NCI-H2107 treated with DMSO at 0.1 percent for 48 hours (cell line): Measurements from ENCODE around the gene MT1F.

Experiments
- DNase-seq: peaks from one replicate; lab custom pipeline; 2025; ENCODE audit not compliant: unreplicated experiment; lab: John Stamatoyannopoulos, UW

MT1F gene

DNA sequence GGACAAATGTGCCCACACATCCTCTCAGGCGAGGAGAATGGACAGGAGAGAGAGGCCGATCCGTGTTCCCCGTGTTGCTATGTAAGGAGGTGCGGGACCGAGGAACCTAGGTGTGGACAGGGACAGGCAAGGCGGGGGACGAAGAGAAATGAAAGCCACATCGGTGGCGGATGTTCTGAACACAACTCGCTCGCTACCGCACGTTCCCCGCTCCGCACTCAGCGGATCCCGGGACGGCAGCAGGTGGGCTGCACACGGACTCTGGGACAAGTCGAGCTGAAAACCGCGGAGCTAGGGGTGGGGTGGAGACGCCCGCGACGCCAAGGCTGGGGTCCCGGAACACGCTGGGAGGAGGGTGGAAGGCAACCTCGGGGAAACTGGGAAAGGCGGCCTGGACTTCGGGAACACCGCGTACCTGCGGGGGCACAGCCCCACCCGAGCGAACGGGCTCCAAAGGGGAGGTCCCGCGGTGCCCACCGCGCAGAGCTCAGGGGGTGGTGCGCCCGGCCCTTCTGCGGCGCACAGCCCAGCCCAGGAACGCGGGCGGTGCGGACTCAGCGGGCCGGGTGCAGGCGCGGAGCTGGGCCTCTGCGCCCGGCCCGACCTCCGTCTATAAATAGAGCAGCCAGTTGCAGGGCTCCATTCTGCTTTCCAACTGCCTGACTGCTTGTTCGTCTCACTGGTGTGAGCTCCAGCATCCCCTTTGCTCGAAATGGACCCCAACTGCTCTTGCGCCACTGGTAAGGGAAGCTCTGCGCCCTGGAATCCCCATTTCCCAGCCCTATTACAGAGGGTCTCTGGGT lies 32.4 kb upstream of the MT1F start, which contains the start of gene MT1E:
Gene MT1E (plus strand): TSS at position 642 of the 803 bp plus-strand sequence. CDS start 71 bp downstream, at position 713.
- DNase-seq = no peak

GRCh38 chr16:56625943-56626654 lies 31.7 kb upstream of the MT1F start:
- no peak for DNase-seq

- no peak for DNase-seq
These were observed 31.1 kb upstream of the MT1F start for GRCh38 chr16:56626685-56627084.

GRCh38 chr16:56628486-56629350 lies 29.0 kb upstream of the MT1F start:
- no peak for DNase-seq

DNA sequence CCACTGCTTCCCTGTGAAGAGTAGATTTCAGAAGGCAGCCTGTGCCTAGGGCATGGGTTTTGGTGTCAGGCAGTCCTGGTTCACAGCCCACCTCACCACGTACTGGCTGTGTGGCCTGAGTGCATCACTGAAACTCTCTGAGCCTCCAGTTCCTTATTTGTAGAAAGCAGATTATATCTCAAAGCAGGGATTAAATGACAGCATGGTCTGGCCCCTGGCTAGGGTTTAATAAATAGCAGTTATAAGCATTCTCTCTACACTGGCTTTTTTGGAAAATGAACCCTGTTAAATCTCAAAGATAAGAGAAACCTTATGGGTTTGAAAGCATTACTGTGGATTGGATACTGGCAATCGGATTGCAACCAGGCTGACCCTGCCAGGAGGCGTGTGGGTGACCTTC lies 28.2 kb upstream of the MT1F start:
- no peak for DNase-seq

DNA sequence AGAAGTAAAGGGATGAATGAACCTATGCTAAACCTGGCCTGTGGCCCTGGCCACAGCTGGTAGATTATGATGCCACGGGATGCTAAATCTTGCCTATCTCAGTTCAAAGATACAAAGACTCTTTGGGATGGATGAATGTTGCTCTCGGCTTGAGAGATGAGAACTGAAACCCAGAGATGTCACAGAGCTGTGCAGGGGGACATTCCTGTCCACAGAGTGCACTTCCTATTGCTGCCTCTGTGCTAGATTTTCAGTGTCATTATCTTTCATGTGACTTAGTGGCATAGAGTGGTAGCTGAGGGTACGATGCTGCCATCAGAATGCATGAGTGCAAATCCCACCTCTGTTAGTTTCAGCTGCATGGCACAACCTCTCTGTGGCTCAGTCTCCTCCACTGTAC lies 27.6 kb upstream of the MT1F start:
- DNase-seq = no peak

- no peak for DNase-seq
These were observed 26.6 kb upstream of the MT1F start for GRCh38 chr16:56631197-56631596.

GRCh38 chr16:56631832-56632155 lies 26.0 kb upstream of the MT1F start:
- no peak for DNase-seq

- no peak for DNase-seq
These were observed 25.5 kb upstream of the MT1F start, which contains the start of gene MT1M for GRCh38 chr16:56632156-56632847. TSS of gene MT1M (plus strand) at chr16:56632659. CDS start at chr16:56632732, 73 bp downstream.

- no peak for DNase-seq
These were observed 24.9 kb upstream of the MT1F start for GRCh38 chr16:56632848-56633365.

DNA sequence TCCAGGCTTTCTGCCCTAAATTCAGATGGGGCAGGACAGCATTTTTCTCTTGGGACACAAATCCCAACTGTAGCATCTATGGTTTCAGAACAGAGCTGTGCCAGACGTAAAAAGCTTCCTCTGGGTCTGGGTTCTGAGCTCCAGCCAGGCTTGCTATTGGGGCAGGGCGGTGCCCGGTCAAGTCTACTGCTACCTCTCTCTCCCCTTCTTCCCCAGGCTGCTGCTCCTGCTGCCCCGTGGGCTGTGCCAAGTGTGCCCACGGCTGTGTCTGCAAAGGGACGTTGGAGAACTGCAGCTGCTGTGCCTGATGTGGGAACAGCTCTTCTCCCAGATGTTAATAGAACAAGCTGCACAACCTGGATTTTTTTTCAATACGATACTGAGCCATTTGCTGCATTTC lies 24.2 kb upstream of the MT1F start:
- no peak for DNase-seq

- no peak for DNase-seq
These were observed 22.9 kb upstream of the MT1F start for GRCh38 chr16:56634715-56635440.

DNA sequence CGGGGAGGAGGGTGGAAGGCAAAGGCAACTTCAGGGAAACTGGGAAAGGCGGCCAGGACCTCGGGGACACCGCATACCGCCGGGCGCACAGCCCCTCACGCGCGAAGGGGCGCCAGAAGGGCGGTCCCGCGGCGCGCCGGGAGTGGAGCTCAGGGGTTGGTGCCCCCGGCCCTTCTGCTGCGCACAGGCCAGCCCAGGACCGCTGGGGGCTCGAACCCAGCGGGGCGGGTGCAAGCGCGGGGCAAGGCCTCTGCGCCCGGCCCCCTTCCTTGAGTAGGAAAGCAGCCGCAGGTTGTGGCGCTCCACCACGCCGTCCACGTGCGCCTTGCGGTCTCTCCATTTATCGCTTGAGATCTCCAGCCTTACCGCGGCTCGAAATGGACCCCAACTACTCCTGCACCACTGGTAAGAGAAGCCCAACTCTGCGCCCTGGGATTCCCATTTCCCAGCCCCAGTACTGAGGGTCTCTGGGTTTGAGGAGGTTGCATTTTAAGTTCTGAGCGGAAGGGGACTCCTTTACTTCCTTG lies 22.3 kb upstream of the MT1F start:
- DNase-seq = no peak

GRCh38 chr16:56636616-56637413 lies 20.9 kb upstream of the MT1F start:
- DNase-seq = no peak

DNA sequence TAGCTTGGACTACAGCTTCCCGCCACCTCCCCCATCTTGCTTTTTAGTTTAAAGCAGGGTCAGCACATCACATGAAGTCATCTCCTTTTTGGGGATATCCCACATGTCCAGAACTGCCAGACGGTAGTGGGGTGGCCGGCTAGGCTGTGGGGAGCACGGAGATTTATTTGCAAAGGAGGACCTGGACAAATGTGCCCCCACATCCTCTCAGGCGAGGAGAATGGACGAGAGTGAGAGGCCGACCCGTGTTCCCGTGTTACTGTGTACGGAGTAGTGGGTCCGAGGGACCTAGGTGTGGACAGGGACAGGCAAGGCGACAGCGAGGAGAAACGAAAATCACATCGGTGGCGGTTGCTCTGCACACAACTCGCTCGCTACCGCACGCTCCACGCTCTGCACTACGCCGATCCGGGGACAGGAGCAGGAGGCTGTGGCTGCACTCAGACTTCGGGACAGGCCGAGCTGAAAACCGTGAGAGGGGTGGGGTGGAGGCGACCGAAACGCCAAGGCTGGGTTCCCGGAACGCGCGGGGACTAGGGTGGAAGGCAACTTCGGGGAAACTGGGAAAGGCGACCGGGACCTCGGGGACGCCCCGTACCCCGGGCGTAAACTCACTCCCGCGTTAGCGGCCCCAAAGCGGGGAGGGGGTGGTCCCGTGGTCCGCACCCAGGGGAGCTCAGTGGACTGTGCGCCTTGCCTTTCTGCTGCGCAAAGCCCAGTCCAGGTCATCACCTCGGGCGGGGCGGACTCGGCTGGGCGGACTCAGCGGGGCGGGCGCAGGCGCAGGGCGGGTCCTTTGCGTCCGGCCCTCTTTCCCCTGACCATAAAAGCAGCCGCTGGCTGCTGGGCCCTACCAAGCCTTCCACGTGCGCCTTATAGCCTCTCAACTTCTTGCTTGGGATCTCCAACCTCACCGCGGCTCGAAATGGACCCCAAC lies 19.7 kb upstream of the MT1F start, which contains the start of gene MT1A:
Gene MT1A (plus strand): TSS at position 853 of the 937 bp plus-strand sequence. CDS start 73 bp downstream, at position 926.
- no peak for DNase-seq

- no peak for DNase-seq
These were observed 18.7 kb upstream of the MT1F start for GRCh38 chr16:56639045-56639444.

GRCh38 chr16:56640076-56640475 lies 17.7 kb upstream of the MT1F start:
- no peak for DNase-seq

GRCh38 chr16:56641166-56641565 lies 16.6 kb upstream of the MT1F start:
- no peak for DNase-seq
